K562 (cell line): Measurements from ENCODE around the gene CAMK1D. TPM values are rescaled to one million over a fixed set of nuclear protein-coding genes. Genes with fewer than 3 reads are reported as not detected.

Experiments
- ATAC-seq: fragments of 200-7000 bp; cut with Tn5 transposase; 3 replicates; pipeline ENCODE4 v1.9.1; 2020; ENCODE audit warnings: moderate library complexity
- BruUV-seq: library from RNA; stranded (reverse); fragments of 400-500 nt; replicated peaks from 2 replicates; lab custom pipeline; 2021; lab: Mats Ljungman, UMichigan
- CTCF ChIA-PET: fragments of 300-600 bp; formaldehyde crosslinking; extraction: SDS; loops from one replicate; lab custom pipeline; 2021; ENCODE audit warnings: low intra/inter-chr PET ratio; lab: Yijun Ruan, JAX
- POLR2A ChIA-PET: fragments of 300-600, 350-650 bp; sonication (Branson Sonifier 250); formaldehyde crosslinking; extraction: SDS; loops from one replicate; lab custom pipeline; 2021; ENCODE audit warnings: antibody characterized with exemption, inconsistent platforms; lab: Yijun Ruan, JAX
- DNase-seq, 4 experiments: peaks; one replicate each; pipeline versions ENCODE4 v3.0.0 to v3.0.0-alpha.2; 2011 to 2018; ENCODE audit warnings: low spot score in 3 of 4, mixed read lengths in 3 of 4; ENCODE audit errors: extremely low read depth in 1 of 4
- FAIRE-seq: peaks from 2 replicates; lab custom pipeline; 2011; peaks lifted over from hg19 to GRCh38; lab: Jason Lieb, UNC
- H2AFZ ChIP-seq: 2 replicates; pipeline ENCODE4 v1.6.0; 2011; ENCODE audit warnings: low read depth, low read length, control low read depth, inconsistent platforms
- H3K27ac ChIP-seq: fragments of 200-600 bp; 3 replicates; pipeline ENCODE4 v1.8.0; 2011; ENCODE audit warnings: low read depth, mild to moderate bottlenecking, control low read depth, inconsistent platforms, low read length, moderate library complexity, mixed read lengths; ENCODE audit errors: extremely low read depth
- H3K27me3 ChIP-seq, 2 experiments: fragments of 300-600 bp in 1 of 2; 2 replicates in 1 of 2; 3 replicates in 1 of 2; pipeline versions ENCODE4 v1.6.0 to v1.8.0; 2011; ENCODE audit warnings: inconsistent platforms in 2 of 2, low read length in 2 of 2, mild to moderate bottlenecking in 1 of 2, mixed read lengths in 1 of 2, moderate library complexity in 1 of 2; ENCODE audit not compliant: control insufficient read depth in 2 of 2, insufficient read depth in 2 of 2
- H3K36me3 ChIP-seq: fragments of 300-600 bp; 3 replicates; pipeline ENCODE4 v1.8.0; 2011; ENCODE audit warnings: mild to moderate bottlenecking, low read length, inconsistent platforms; ENCODE audit not compliant: control insufficient read depth, insufficient read depth
- H3K4me1 ChIP-seq, 2 experiments: fragments of 200-600 bp in 1 of 2; replicated peaks in 1 of 2; 2 replicates in 1 of 2; 3 replicates in 1 of 2; pipeline versions ENCODE4 v1.5.1 to v1.8.0; 2011; ENCODE audit warnings: inconsistent platforms in 2 of 2, low read length in 2 of 2, mild to moderate bottlenecking in 1 of 2, mixed read lengths in 1 of 2, moderate library complexity in 1 of 2; ENCODE audit not compliant: control insufficient read depth in 2 of 2, insufficient read depth in 2 of 2
- H3K4me2 ChIP-seq: 2 replicates; pipeline ENCODE4 v1.6.1; 2011; ENCODE audit warnings: low read length, control low read depth, inconsistent platforms, mixed read lengths; ENCODE audit not compliant: insufficient read depth
- H3K4me3 ChIP-seq: fragments of 200-600 bp; sonication (generic), shearing (Covaris generic); 2 replicates; pipeline ENCODE4 v1.5.1; 2016; ENCODE audit warnings: control low read depth, inconsistent platforms
- H3K79me2 ChIP-seq: fragments of 200-600 bp; 3 replicates; pipeline ENCODE4 v1.8.0; 2011; ENCODE audit warnings: low read length, inconsistent platforms; ENCODE audit not compliant: control insufficient read depth, insufficient read depth
- H3K9ac ChIP-seq, 2 experiments: 2 replicates each; pipeline versions ENCODE4 v1.6.0 to v1.6.1; 2011; ENCODE audit warnings: low read depth in 2 of 2, low read length in 2 of 2, control low read depth in 1 of 2, inconsistent platforms in 1 of 2, mild to moderate bottlenecking in 1 of 2, mixed read lengths in 1 of 2; ENCODE audit not compliant: insufficient read depth in 1 of 2
- H3K9me1 ChIP-seq: one replicate; pipeline ENCODE4 v1.6.0; 2011; ENCODE audit warnings: inconsistent platforms, mild to moderate bottlenecking, low read length, moderate library complexity; ENCODE audit not compliant: control insufficient read depth, insufficient read depth
- H3K9me3 ChIP-seq: replicated peaks from 2 replicates; pipeline ENCODE4 v1.5.1; 2011; ENCODE audit warnings: low read depth, low read length, inconsistent platforms; ENCODE audit not compliant: control insufficient read depth, insufficient read depth
- H4K20me1 ChIP-seq: replicated peaks from 2 replicates; pipeline ENCODE4 v1.6.1; 2011; ENCODE audit warnings: low read length, inconsistent platforms, mixed read lengths; ENCODE audit not compliant: control insufficient read depth, insufficient read depth
- ARHGAP35 ChIP-seq: fragments of 450-650 bp; IDR thresholded peaks from 2 replicates; pipeline ENCODE4 v1.6.1; 2018; ENCODE audit not compliant: partially characterized antibody
- CHD2 ChIP-seq: IDR thresholded peaks from 2 replicates; pipeline ENCODE4 v1.6.1; 2011; ENCODE audit warnings: low read depth, low read length
- CREB1 ChIP-seq, 2 experiments: sonication (generic) in 1 of 2; formaldehyde crosslinking in 1 of 2; IDR thresholded peaks; 2 replicates each; pipeline versions ENCODE4 v1.6.1 to v1.8.0; 2012 to 2022; ENCODE audit warnings: inconsistent platforms in 1 of 2, mild to moderate bottlenecking in 1 of 2, missing genetic modification reagents in 1 of 2, moderate library complexity in 1 of 2
- DPF2 ChIP-seq: fragments of 450-650 bp; IDR thresholded peaks from 2 replicates; pipeline ENCODE4 v1.6.1; 2016
- FOXA3 ChIP-seq, 2 experiments: fragments of 450-650 bp in 1 of 2; sonication (generic) in 1 of 2; formaldehyde crosslinking; IDR thresholded peaks in 1 of 2; conservative IDR thresholded peaks in 1 of 2; 2 replicates each; pipeline versions ENCODE4 v1.4.0 to v1.8.0; 2020 to 2022; ENCODE audit warnings: mild to moderate bottlenecking in 2 of 2, missing genetic modification reagents in 1 of 2
- MTA3 ChIP-seq: fragments of 450-650 bp; formaldehyde crosslinking; IDR thresholded peaks from 2 replicates; pipeline ENCODE4 v1.6.1; 2017; ENCODE audit warnings: mild to moderate bottlenecking, borderline replicate concordance
- NRF1 ChIP-seq, 2 experiments: fragments of 450-650 bp; IDR thresholded peaks in 1 of 2; conservative IDR thresholded peaks in 1 of 2; 2 replicates each; pipeline ENCODE4 v1.6.1; 2014; ENCODE audit warnings: mild to moderate bottlenecking in 2 of 2
- RNF2 ChIP-seq: sonication (generic); IDR thresholded peaks from 2 replicates; pipeline ENCODE4 v1.6.1; 2016
- ZBTB11 ChIP-seq, 3 experiments: fragments of 200-800 bp in 1 of 3; fragments of 250-450 bp in 1 of 3; fragments of 450-650 bp in 1 of 3; sonication (Bioruptor Pico) in 1 of 3; sonication (Bioruptor generic) in 1 of 3; formaldehyde crosslinking in 1 of 3; IDR thresholded peaks; 2 replicates each; pipeline versions ENCODE4 v1.6.1 to v1.8.0; 2016 to 2022; ENCODE audit warnings: mild to moderate bottlenecking in 2 of 3, missing genetic modification characterization in 2 of 3, missing compliant biosample characterization in 1 of 3, moderate library complexity in 1 of 3
- ZFPM2 ChIP-seq: fragments of 250-450 bp; sonication (Bioruptor Pico); IDR thresholded peaks from 2 replicates; pipeline ENCODE4 v1.5.1; 2022; ENCODE audit warnings: mild to moderate bottlenecking
- ZNF512 ChIP-seq: IDR thresholded peaks from 2 replicates; pipeline ENCODE4 v1.6.1; 2016; ENCODE audit warnings: missing genetic modification characterization, missing compliant biosample characterization
- WGBS: fragments of 100-300 bp; shearing (Covaris generic); methylation state at CpG from one replicate; pipeline ENCODE4 v1.1.6; 2016; ENCODE audit warnings: low coverage, mixed read lengths; ENCODE audit not compliant: insufficient coverage; ENCODE audit errors: missing lambda C conversion rate; 5-methylcytosine and 5-hydroxymethylcytosine counted together
- in situ Hi-C: fragments of 300-500 bp; cut with MboI; formaldehyde crosslinking; loops from 4 replicates; pipeline ENCODE4 v1.15.0; 2018; ENCODE audit warnings: inconsistent platforms, mixed read lengths
- intact Hi-C: fragments of 100-400 bp; cut with micrococcal nuclease; formaldehyde crosslinking; loops from 2 replicates; pipeline ENCODE4 v1.14.2; 2022
- polyA plus RNA-seq, 8 experiments: library from polyadenylated mRNA; depleted of rRNA in 4 of 8; stranded (reverse) in 5 of 8; unstranded in 3 of 8; fragments of >200 nt; fragmentation: Nextera tagmentation in 2 of 8; fragmentation: Illumina TruSeq in 1 of 8; extraction: Ambion mirVana in 2 of 8; extraction: Trizol in 1 of 8; gene quantifications; 2 replicates each; pipeline versions ENCODE4 v1.2.1 to v1.2.3, GENCODE V29; 2011 to 2014; ENCODE audit warnings: inconsistent platforms in 1 of 8, missing spikeins in 1 of 8
- total RNA-seq, 7 experiments: library from RNA; depleted of rRNA in 6 of 7; stranded (reverse); fragments of >200 nt in 6 of 7; fragmentation: Illumina TruSeq in 2 of 7; extraction: Trizol in 2 of 7; gene quantifications; 2 replicates each; pipeline versions ENCODE4 v1.2.1 to v1.2.3, GENCODE V29; 2011 to 2021; ENCODE audit warnings: low replicate concordance in 1 of 7

Gene CAMK1D
- total and polyA plus RNA-seq, 9 of the 15 experiments (the other 6 are each of a cell fraction or from before 2014, with no cell fraction given), result 0.12 to 0.24 (median 0.20) TPM; not detected in 5

GRCh38 chr10:12814166-12814565, 464.8 kb downstream of the CAMK1D start:
- peaks cover 7 to 34% of the 10 kb centered on the region in 2 experiments; a peak in 4 of 5 replicates for H3K27me3 ChIP-seq
- FAIRE-seq, result no peak
- H3K9me3 ChIP-seq, result no peaks in the 10 kb centered on the region
- no peaks in the 10 kb centered on the region for H3K79me2 ChIP-seq
- BruUV-seq, result no TSS peak
- in situ Hi-C loops (no loop called here), intact Hi-C loops (no loop called here)
- no peak overlapping the region for H3K4me2 ChIP-seq
- no peaks in the 10 kb centered on the region for H3K4me1 ChIP-seq
- POLR2A ChIA-PET, result no interaction called here
- H3K27ac ChIP-seq, result no peak overlapping the region
- no peaks in the 10 kb centered on the region for H4K20me1 ChIP-seq
- no peaks in the 10 kb centered on the region for H3K9me1 ChIP-seq
- H3K36me3 ChIP-seq, result no peaks in the 10 kb centered on the region
- no peak overlapping the region for H2AFZ ChIP-seq
- no peak for ATAC-seq
- DNase-seq, result no peak
- CTCF ChIA-PET, result no interaction called here
- WGBS, result 0% methylated on average over 9 of the region's 9 CpGs
- no peak overlapping the region for H3K4me3 ChIP-seq
- H3K9ac ChIP-seq, result no peak overlapping the region
- TF ChIP-seq ZFPM2, result no peak

GRCh38 chr10:12819071-12819470, 469.7 kb downstream of the CAMK1D start:
- WGBS, result 0% methylated on average over 7 of the region's 7 CpGs
- no peaks in the 10 kb centered on the region for H3K9me1 ChIP-seq

More at GRCh38 chr10:12819071-12819470, 469.7 kb downstream of the CAMK1D start:
- H3K9ac ChIP-seq, result no peak overlapping the region
- ChIA-PET POLR2A (no interaction called here), CTCF (no interaction called here)
- FAIRE-seq (no peak), ATAC-seq (no peak), DNase-seq (no peak)
- H3K27me3 ChIP-seq, result peaks cover 23 to 68% of the 10 kb centered on the region in 2 experiments; a peak in 3 of 5 replicates
- BruUV-seq, result no TSS peak
- H3K9me3 ChIP-seq, result no peaks in the 10 kb centered on the region
- no peak overlapping the region for H3K4me2 ChIP-seq
- no peaks in the 10 kb centered on the region; the same call in 1 of the 2 replicates for H4K20me1 ChIP-seq
- no peak overlapping the region for H2AFZ ChIP-seq
- in situ Hi-C loops (no loop called here), intact Hi-C loops (no loop called here)
- H3K79me2 ChIP-seq, result no peaks in the 10 kb centered on the region
- TF ChIP-seq FOXA3 (CRISPR knock-in tag; conservative IDR thresholded peaks at IDR 0.05 in 1 of 2, IDR thresholded peaks at IDR 0.05 in 1 of 2) (no peak), ARHGAP35 (no peak), ZNF512 (tag) (no peak), CHD2 (no peak), NRF1 (conservative IDR thresholded peaks at IDR 0.05 in 1 of 2, IDR thresholded peaks at IDR 0.05 in 1 of 2) (no peak), DPF2 (no peak), CREB1 (IDR thresholded peaks at IDR 0.05) (no peak), CREB1 (CRISPR knock-in tag; IDR thresholded peaks at IDR 0.05) (no peak), MTA3 (no peak), ZBTB11 (CRISPR knock-in tag; IDR thresholded peaks at IDR 0.05) (no peak), RNF2 (no peak)
- no peaks in the 10 kb centered on the region for H3K36me3 ChIP-seq
- no peak overlapping the region for H3K4me3 ChIP-seq
- H3K27ac ChIP-seq, result no peak overlapping the region
- no peaks in the 10 kb centered on the region for H3K4me1 ChIP-seq
